Lower leg skin (tissue), 4 donors: ENCODE measurements around the gene COG2. TPM values are rescaled to one million over a fixed set of nuclear protein-coding genes. Genes with fewer than 3 reads are reported as not detected.

Experiments used
- DNase-seq, 2 donors: peaks; one replicate each; pipeline ENCODE4 v3.0.0-alpha.2; 2019; ENCODE audit warnings: low spot score in 2 of 2
- H3K4me3 ChIP-seq: fragments of 200-600 bp; sonication (generic); 2 replicates; pipeline ENCODE4 v1.5.1; 2017; ENCODE audit warnings: mild to moderate bottlenecking, low read depth; ENCODE audit not compliant: poor library complexity, severe bottlenecking
- CTCF ChIP-seq, 3 donors: fragments of 450-650 bp; IDR thresholded peaks; one replicate each; pipeline ENCODE4 v1.5.1; 2016; ENCODE audit warnings: antibody characterized with exemption in 3 of 3, mild to moderate bottlenecking in 3 of 3, moderate library complexity in 2 of 3
- POLR2A ChIP-seq, 2 donors: fragments of 450-650 bp; IDR thresholded peaks; one replicate each; pipeline ENCODE4 v1.6.1; 2016 to 2017; ENCODE audit warnings: antibody characterized with exemption in 2 of 2, mild to moderate bottlenecking in 1 of 2, moderate library complexity in 1 of 2
- WGBS, 2 donors: methylation state at CpG; one replicate each; pipeline ENCODE4 v1.1.5; 2018; 5-methylcytosine and 5-hydroxymethylcytosine counted together
- intact Hi-C: fragments of 100-400 bp; cut with DNase I; formaldehyde crosslinking; loops from one replicate; pipeline ENCODE4 v1.15.0; 2023; ENCODE audit warnings: low total_unique reads
- total RNA-seq, 4 donors: library from RNA; depleted of rRNA; stranded (reverse); fragments of >200 nt; gene quantifications; one replicate each; pipeline ENCODE4 v1.1.0, GENCODE V29; 2016

The COG2 gene
- total RNA-seq, 4 donors from 2014 or later = 16.9 to 25.4 (median 23.1) TPM

GRCh38 chr1:230634384-230634783 lies 7.9 kb upstream of the COG2 start:
- DNase-seq = no peak
- TF ChIP-seq POLR2A (IDR thresholded peaks at IDR 0.05) (no peak), CTCF (IDR thresholded peaks at IDR 0.05) (no peak)
- intact Hi-C loops = no loop called here
- no peak overlapping the region for H3K4me3 ChIP-seq
- 69 to 79% methylated on average over 5 of the region's 5 CpGs for WGBS, 2 donors

- DNase-seq = no peak
- intact Hi-C loops = no loop called here
- H3K4me3 ChIP-seq = no peak overlapping the region
- 68 to 83% methylated on average over 7 of the region's 7 CpGs for WGBS, 2 donors
- TF ChIP-seq POLR2A (IDR thresholded peaks at IDR 0.05) = no peak
- TF ChIP-seq CTCF (IDR thresholded peaks at IDR 0.05) = no peak
Measured at GRCh38 chr1:230636575-230637148, 5.6 kb upstream of the COG2 start.

- DNase-seq = no peak
- intact Hi-C loops = no loop called here
- no peak overlapping the region for H3K4me3 ChIP-seq
- 72 to 80% methylated on average over 5 of the region's 5 CpGs for WGBS, 2 donors
- TF ChIP-seq CTCF (IDR thresholded peaks at IDR 0.05) = no peak
- no peak for TF ChIP-seq POLR2A (IDR thresholded peaks at IDR 0.05)
Measured at GRCh38 chr1:230639714-230640209, 2.5 kb upstream of the COG2 start.

- WGBS, 2 donors = 72 to 79% methylated on average over 6 of the region's 6 CpGs
- intact Hi-C loops = no loop called here
- no peak for TF ChIP-seq CTCF (IDR thresholded peaks at IDR 0.05)
- TF ChIP-seq POLR2A (IDR thresholded peaks at IDR 0.05) = no peak
- no peak overlapping the region for H3K4me3 ChIP-seq
- no peak for DNase-seq
Measured at GRCh38 chr1:230641346-230641745, 935 bp upstream of the COG2 start.

GRCh38 chr1:230641900-230642262 lies 400 bp upstream of the COG2 start:
- TF ChIP-seq CTCF (IDR thresholded peaks at IDR 0.05) (no peak), POLR2A (IDR thresholded peaks at IDR 0.05) (no peak)
- intact Hi-C loops = no loop called here
- H3K4me3 ChIP-seq = no peak overlapping the region
- WGBS, 2 donors = 17 to 24% methylated on average over 10 to 18 of the region's 18 CpGs
- peak; percentile 14 to 84 for DNase-seq

- intact Hi-C loops = no loop called here
- WGBS, 2 donors = 56 to 60% methylated on average over 4 of the region's 4 CpGs
- TF ChIP-seq CTCF (IDR thresholded peaks at IDR 0.05) (no peak), POLR2A (IDR thresholded peaks at IDR 0.05) (no peak)
- no peak overlapping the region for H3K4me3 ChIP-seq
- DNase-seq = no peak
Measured at GRCh38 chr1:230643908-230644307, 1.6 kb downstream of the COG2 start.
